HCT116 (cell line): ENCODE results near the gene FAAP100. TPM values are rescaled to one million over a fixed set of nuclear protein-coding genes. Genes with fewer than 3 reads are reported as not detected.

Experiments used
- ATAC-seq: fragments of 200-7000 bp; cut with Tn5 transposase; 2 replicates; pipeline ENCODE4 v1.9.1; 2020; ENCODE audit warnings: mild to moderate bottlenecking, moderate library complexity
- BruUV-seq: library from RNA; stranded (reverse); fragments of 400-500 nt; replicated peaks from 2 replicates; lab custom pipeline; 2021; lab: Mats Ljungman, UMichigan
- CTCF ChIA-PET: fragments of 300-600 bp; sonication (Branson Sonifier 250); formaldehyde crosslinking; loops from one replicate; lab custom pipeline; 2021; ENCODE audit warnings: antibody characterized with exemption; lab: Charles Lee
- POLR2A ChIA-PET: fragments of 300-600, 350-600 bp; sonication (Branson Sonifier 250); formaldehyde crosslinking; loops from one replicate; lab custom pipeline; 2021; ENCODE audit warnings: antibody characterized with exemption; lab: Charles Lee
- RAD21 ChIA-PET, 2 experiments: fragments of 300-600 bp; sonication (Branson Sonifier 250); formaldehyde crosslinking; loops; one replicate each; lab custom pipeline; 2023; ENCODE audit warnings: low total read pairs in 2 of 2; ENCODE audit not compliant: uncharacterized antibody in 2 of 2, unreplicated experiment in 2 of 2, low non-redundant PET in 1 of 2; lab: Charles Lee
- DNase-seq: peaks from one replicate; pipeline ENCODE4 v3.0.0-alpha.2; 2010; ENCODE audit warnings: low read depth, low spot score
- H2AFZ ChIP-seq: fragments of 200-600 bp; shearing (Covaris generic), sonication (generic); 2 replicates; pipeline ENCODE4 v1.6.1; 2017; ENCODE audit warnings: low read depth, mixed run types, mixed read lengths, antibody characterized with exemption, low read length; ENCODE audit not compliant: poor library complexity, severe bottlenecking
- H3K27ac ChIP-seq: 2 replicates; pipeline ENCODE4 v1.5.1; 2012; ENCODE audit warnings: low read depth, low read length
- H3K27me3 ChIP-seq: fragments of 200-600 bp; sonication (generic); 2 replicates; pipeline ENCODE4 v1.6.1; 2016; ENCODE audit warnings: mixed run types, low read length, mixed read lengths; ENCODE audit not compliant: insufficient read depth
- H3K36me3 ChIP-seq, 2 experiments: fragments of 200-500 bp in 1 of 2; fragments of 200-600 bp in 1 of 2; sonication (Bioruptor generic) in 1 of 2; sonication (generic) in 1 of 2; 2 replicates each; pipeline versions ENCODE4 v1.5.1 to v1.6.1; 2014 to 2016; ENCODE audit warnings: low read length in 2 of 2, inconsistent platforms in 1 of 2, mixed read lengths in 1 of 2, mixed run types in 1 of 2; ENCODE audit not compliant: insufficient read depth in 2 of 2, control insufficient read depth in 1 of 2
- H3K4me1 ChIP-seq, 2 experiments: fragments of 200-600 bp in 1 of 2; sonication (generic) in 1 of 2; 2 replicates each; pipeline versions ENCODE4 v1.5.1 to v1.6.1; 2012 to 2017; ENCODE audit warnings: low read length in 2 of 2, inconsistent platforms in 1 of 2, mild to moderate bottlenecking in 1 of 2, mixed read lengths in 1 of 2, mixed run types in 1 of 2, moderate library complexity in 1 of 2; ENCODE audit not compliant: insufficient read depth in 2 of 2, control insufficient read depth in 1 of 2
- H3K4me2 ChIP-seq: fragments of 200-600 bp; sonication (generic); 2 replicates; pipeline ENCODE4 v1.6.1; 2017; ENCODE audit warnings: mixed run types, low read length, mixed read lengths
- H3K4me3 ChIP-seq, 2 experiments: fragments of 200-600 bp in 1 of 2; sonication (generic) in 1 of 2; replicated peaks in 1 of 2; 2 replicates each; pipeline ENCODE4 v1.5.1; 2011 to 2016; ENCODE audit warnings: low read length in 2 of 2, control low read depth in 1 of 2, low read depth in 1 of 2, mild to moderate bottlenecking in 1 of 2, mixed read lengths in 1 of 2, mixed run types in 1 of 2
- H3K79me2 ChIP-seq: fragments of 200-600 bp; sonication (generic); 2 replicates; pipeline ENCODE4 v1.6.1; 2017; ENCODE audit warnings: mild to moderate bottlenecking, mixed run types, low read length, moderate library complexity, mixed read lengths; ENCODE audit not compliant: insufficient read depth
- H3K9ac ChIP-seq: fragments of 200-600 bp; sonication (generic); 2 replicates; pipeline ENCODE4 v1.6.1; 2016; ENCODE audit warnings: low read length, mixed read lengths
- H3K9me2 ChIP-seq: fragments of 200-600 bp; sonication (generic), shearing (Covaris generic); 2 replicates; pipeline ENCODE4 v1.6.1; 2017; ENCODE audit warnings: mixed run types, mild to moderate bottlenecking, moderate library complexity; ENCODE audit not compliant: insufficient read depth
- H3K9me3 ChIP-seq, 2 experiments: fragments of 200-500 bp in 1 of 2; fragments of 200-600 bp in 1 of 2; sonication (Bioruptor generic) in 1 of 2; sonication (generic) in 1 of 2; 2 replicates each; pipeline ENCODE4 v1.6.1; 2014 to 2017; ENCODE audit warnings: low read length in 2 of 2, mixed read lengths in 2 of 2, inconsistent platforms in 1 of 2, low read depth in 1 of 2, mild to moderate bottlenecking in 1 of 2, mixed run types in 1 of 2, moderate library complexity in 1 of 2; ENCODE audit not compliant: control insufficient read depth in 1 of 2, insufficient read depth in 1 of 2
- H4K20me1 ChIP-seq: fragments of 200-600 bp; sonication (generic), shearing (Covaris generic); 2 replicates; pipeline ENCODE4 v1.6.1; 2017; ENCODE audit warnings: mixed run types, mild to moderate bottlenecking, moderate library complexity; ENCODE audit not compliant: insufficient read depth
- JUND ChIP-seq: IDR thresholded peaks from 2 replicates; pipeline ENCODE4 v1.6.1; 2012
- POLR2A ChIP-seq: IDR thresholded peaks from 2 replicates; pipeline ENCODE4 v1.7.0; 2011; ENCODE audit warnings: borderline replicate concordance; ENCODE audit not compliant: insufficient read depth, insufficient read length; ENCODE audit errors: extremely low read depth
- POLR2AphosphoS5 ChIP-seq: IDR thresholded peaks from 2 replicates; pipeline ENCODE4 v1.6.1; 2011; ENCODE audit warnings: mild to moderate bottlenecking, low read depth, low read length, moderate library complexity
- RAD21 ChIP-seq: IDR thresholded peaks from 2 replicates; pipeline ENCODE4 v1.6.1; 2012; ENCODE audit warnings: low read depth, mild to moderate bottlenecking
- SIN3A ChIP-seq: IDR thresholded peaks from 2 replicates; pipeline ENCODE4 v1.6.1; 2012; ENCODE audit warnings: low read depth
- YY1 ChIP-seq: IDR thresholded peaks from 2 replicates; pipeline ENCODE4 v1.6.1; 2011; ENCODE audit warnings: low read length, low read depth, moderate library complexity, mild to moderate bottlenecking; ENCODE audit not compliant: insufficient replicate concordance; ENCODE audit errors: extremely low read depth
- ZFX ChIP-seq: fragments of 450-650 bp; IDR thresholded peaks from 2 replicates; pipeline ENCODE4 v1.6.1; 2017
- intact Hi-C: fragments of 100-400 bp; cut with micrococcal nuclease; formaldehyde crosslinking; loops from 2 replicates; pipeline ENCODE4 v1.10.0; 2022
- total RNA-seq: library from RNA; stranded (reverse); gene quantifications from one replicate; pipeline ENCODE4 v1.2.1, GENCODE V29; 2021; ENCODE audit not compliant: unreplicated experiment
- TF ChIP-seq, protein P1 (sequence below): IDR thresholded peaks from 2 replicates; pipeline ENCODE4 v1.6.1; 2012

Gene FAAP100
- total RNA-seq, 1 experiment from 2014 or later, result 53.4 TPM

DNA sequence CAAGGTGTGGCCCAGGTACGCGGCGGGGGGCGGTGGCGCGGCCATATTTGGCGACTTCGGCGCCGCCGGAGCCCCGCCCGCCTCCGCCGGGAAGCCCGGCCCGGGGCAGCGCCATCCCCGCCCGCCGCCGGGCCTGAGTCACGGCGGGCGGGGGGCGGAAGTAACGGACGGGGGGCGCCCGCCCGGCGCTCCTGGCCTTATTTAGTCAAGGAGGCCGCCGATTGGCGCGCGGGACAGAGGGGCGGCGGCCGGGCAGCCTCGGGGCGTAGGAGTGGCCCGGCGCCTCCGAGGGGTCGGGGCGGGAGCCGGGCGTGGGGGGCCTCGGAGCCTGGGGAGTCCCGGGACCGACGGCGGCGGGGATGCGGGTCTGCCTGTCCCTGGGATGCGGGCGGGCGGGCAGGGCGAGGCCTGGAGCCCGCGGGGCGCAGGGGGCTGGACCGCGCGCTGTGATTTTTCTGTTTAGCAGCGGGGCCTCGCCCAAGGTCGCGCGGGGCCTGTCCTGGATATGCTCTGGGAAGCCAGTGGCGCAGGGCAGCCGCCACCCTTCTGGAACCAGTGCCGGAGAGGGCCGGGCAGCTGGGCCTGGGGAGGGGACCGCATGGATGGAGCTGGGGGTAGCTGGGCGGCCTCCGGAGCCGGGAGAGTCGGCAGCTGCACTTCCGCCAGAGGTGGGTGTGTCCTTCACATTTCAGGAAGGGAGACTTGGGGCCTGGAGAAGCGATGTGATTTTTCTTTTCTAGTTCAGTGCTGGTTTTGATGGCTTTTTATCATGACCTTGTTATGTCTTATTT lies 37.2 kb downstream of the FAAP100 start:
- Histone ChIP-seq H4K20me1 (peaks cover 24% of the 10 kb centered on the region; the same call in 1 of the 2 replicates), H3K4me2 (peak overlapping the region; percentile 100), H3K79me2 (peaks cover 66% of the 10 kb centered on the region), H3K9ac (peak overlapping the region; percentile 94)
- BruUV-seq, result no TSS peak
- POLR2A ChIA-PET, result interaction anchor here (0.6 to 1.3 kb wide), 5 partner anchors 11 to 294 kb away, joined by 3 to 5 read pairs (median 3); no protein-coding TSS in a partner anchor
- TF ChIP-seq YY1, result peak; percentile 84
- peak; percentile 65 for TF ChIP-seq POLR2AphosphoS5
- no peak for TF ChIP-seq SIN3A
- no peak for TF ChIP-seq JUND
- TF ChIP-seq RAD21, result no peak
- TF ChIP-seq, protein P1, sequence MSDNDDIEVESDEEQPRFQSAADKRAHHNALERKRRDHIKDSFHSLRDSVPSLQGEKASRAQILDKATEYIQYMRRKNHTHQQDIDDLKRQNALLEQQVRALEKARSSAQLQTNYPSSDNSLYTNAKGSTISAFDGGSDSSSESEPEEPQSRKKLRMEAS, result no peak
- peak; percentile 81 for TF ChIP-seq ZFX
- TF ChIP-seq, all 23 proteins: peak for 3
- intact Hi-C loops, result no loop called here
- Histone ChIP-seq H3K36me3 (peaks cover 16 to 25% of the 10 kb centered on the region in 2 experiments), H3K9me3 (no peaks in the 10 kb centered on the region), H3K9me2 (no peaks in the 10 kb centered on the region), H3K4me1 (peaks cover 34 to 83% of the 10 kb centered on the region in 2 experiments), H3K27ac (peak overlapping the region; percentile 100), H3K27me3 (no peaks in the 10 kb centered on the region), H3K4me3 (peak overlapping the region; percentile 81 to 90), H2AFZ (no peak overlapping the region)
- peak; percentile 26 for ATAC-seq
- peak; percentile 71 for DNase-seq
- ChIA-PET CTCF (interaction anchor here (0.7 to 0.8 kb wide), 2 partner anchors 23 to 30 kb away, joined by 3 read pairs; no protein-coding TSS in a partner anchor), RAD21 (no interaction called here)

DNA sequence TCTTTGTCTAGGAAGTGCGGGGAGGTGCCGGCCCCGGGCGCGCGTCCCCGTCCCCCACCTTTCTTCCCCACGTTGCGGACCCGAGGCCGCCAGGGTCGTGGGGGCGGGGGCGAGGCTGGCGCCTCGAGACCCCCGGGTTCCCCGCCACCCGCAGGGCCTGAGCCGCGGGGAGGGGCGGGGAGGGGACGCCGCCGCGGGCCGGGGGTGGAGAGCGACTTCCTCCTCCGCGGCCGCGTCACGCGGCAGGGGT lies 37.7 kb downstream of the FAAP100 start:
- ATAC-seq (no peak), DNase-seq (no peak)
- Histone ChIP-seq H3K9me2 (no peaks in the 10 kb centered on the region), H3K9me3 (no peaks in the 10 kb centered on the region), H3K79me2 (peaks cover 71% of the 10 kb centered on the region), H3K27me3 (no peaks in the 10 kb centered on the region), H3K9ac (peak overlapping the region; percentile 94), H3K4me3 (peak overlapping the region; percentile 81 to 90), H4K20me1 (peaks cover 29% of the 10 kb centered on the region; the same call in 1 of the 2 replicates), H2AFZ (no peak overlapping the region), H3K4me2 (peak overlapping the region; percentile 100), H3K27ac (peak overlapping the region; percentile 100), H3K4me1 (peaks cover 33 to 83% of the 10 kb centered on the region in 2 experiments), H3K36me3 (peaks cover 19 to 30% of the 10 kb centered on the region in 2 experiments)
- intact Hi-C loops, result no loop called here
- no TSS peak for BruUV-seq
- CTCF ChIA-PET, result no interaction called here
- RAD21 ChIA-PET, result no interaction called here
- TF ChIP-seq POLR2A (peak; percentile 1), YY1 (no peak)
- POLR2A ChIA-PET, result no interaction called here
